ENCODE data around the gene TTLL6.

Gene TTLL6

DNA sequence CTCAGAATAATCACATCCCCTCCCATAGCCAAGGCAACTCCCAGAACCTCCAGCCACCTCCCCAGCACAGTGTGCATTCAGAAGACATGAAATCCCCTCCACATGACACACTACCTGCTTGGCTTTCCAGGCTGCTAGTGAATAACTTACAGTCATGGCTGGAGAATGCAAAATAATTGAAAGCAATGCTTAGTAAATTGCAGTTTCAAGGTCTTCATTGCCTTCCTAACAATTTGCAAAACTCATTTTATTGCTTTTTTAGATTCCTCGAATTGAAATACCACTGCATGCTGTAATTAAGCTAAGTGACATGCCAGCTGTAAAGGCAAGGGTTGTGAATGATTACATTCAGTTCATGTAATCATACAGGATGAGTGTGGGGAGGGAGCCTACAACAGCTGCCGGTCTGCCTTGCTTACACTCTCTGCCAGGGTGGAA lies 59.5 kb downstream of the TTLL6 start:
- no peak for DNase-seq

DNA sequence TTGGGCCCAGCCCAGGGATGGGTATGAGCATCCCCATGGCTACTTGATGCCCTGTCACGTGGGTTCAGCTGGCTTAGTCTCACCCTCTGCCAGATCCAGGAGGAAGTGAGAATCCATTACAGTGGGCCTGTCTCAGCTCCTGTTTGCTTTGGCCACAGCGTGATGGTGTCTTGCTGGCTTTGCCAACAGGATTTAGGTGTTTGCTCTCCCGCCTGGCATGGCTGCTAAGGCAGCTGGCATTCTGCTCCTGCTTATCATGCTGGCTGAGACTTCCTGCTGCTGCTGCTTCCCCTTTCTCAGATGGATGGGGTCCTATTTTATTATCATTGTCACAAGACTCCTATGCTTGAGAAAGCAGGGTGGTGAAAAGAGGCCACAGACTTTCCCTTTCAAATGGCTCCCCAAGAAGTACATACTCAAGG lies 60.2 kb downstream of the TTLL6 start:
- no peak for DNase-seq

GRCh38 chr17:48755356-48755755 lies 61.7 kb downstream of the TTLL6 start:
- DNase-seq: no peak

- no peak for DNase-seq
Observed at GRCh38 chr17:48754500-48755261, 62.3 kb downstream of the TTLL6 start.

- no peak for DNase-seq
Observed at GRCh38 chr17:48753794-48754499, 63.1 kb downstream of the TTLL6 start.

GRCh38 chr17:48752399-48753288 lies 64.4 kb downstream of the TTLL6 start:
- no peak for DNase-seq

GRCh38 chr17:48751733-48752398 lies 65.2 kb downstream of the TTLL6 start:
- no peak for DNase-seq

DNA sequence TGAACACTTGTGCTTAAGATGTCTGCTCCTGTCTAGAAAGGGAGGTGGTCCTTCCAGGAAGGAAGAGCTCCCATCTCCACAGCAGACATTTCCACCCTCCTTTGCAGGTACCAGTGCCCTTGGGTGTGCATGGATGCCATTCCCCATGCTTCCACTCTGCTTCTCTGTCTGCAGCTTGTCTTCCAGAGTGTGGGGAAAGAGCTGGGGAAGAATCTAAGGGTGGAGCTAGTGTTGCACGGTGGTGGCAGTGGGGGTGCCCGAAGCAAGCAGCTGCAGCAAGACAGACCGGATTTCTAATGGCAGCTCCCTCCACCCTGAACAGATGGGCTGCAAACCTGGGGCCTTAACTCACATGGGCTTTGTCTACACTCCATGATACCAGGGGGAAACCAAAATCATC lies 65.9 kb downstream of the TTLL6 start:
- no peak for DNase-seq

DNA sequence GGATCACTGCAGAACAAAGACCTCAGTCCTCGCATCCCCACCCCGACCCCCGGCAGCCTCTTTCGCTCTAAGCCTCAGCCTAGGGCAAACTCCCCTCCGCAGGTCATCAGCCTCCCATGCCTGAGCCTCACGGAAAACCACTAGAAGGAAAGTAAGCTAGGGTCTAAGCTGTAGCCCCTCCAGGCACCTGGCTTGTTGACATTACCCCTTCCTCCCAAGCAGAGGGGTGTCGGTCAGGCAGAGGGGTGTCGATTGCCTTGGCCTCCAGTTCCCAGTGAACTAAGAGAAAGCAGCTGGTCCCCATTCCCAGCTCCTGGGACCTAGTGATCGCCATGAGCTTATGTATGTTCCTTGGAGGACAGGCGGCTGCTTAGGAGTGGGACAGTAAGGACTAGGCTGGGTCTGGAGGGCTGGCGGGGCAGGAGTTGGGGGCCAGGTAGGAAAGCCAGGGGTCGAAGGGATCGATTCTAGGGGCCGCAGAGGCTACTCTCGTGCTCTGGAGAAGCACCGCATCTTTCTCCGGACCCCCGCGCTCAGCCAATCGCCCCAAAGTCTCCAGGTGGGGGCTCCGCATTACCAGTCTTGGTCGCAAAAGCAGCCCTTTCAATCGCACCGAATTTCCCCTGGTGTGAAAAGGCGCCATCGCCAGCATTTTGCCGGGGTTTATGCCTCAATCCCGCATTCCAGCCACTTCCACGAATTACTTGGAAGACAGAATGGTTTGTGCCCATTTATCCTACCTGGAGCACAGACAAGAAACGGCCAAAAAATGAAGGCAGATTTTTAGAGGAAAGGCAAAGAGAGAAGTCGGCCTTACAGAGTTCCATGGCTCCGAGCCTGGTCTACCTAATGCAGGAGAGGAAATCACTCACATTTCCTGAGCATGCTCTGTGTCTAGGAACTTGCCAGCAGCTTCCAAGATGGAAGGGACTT lies 67.1 kb downstream of the TTLL6 start:
- DNase-seq: no peak

DNA sequence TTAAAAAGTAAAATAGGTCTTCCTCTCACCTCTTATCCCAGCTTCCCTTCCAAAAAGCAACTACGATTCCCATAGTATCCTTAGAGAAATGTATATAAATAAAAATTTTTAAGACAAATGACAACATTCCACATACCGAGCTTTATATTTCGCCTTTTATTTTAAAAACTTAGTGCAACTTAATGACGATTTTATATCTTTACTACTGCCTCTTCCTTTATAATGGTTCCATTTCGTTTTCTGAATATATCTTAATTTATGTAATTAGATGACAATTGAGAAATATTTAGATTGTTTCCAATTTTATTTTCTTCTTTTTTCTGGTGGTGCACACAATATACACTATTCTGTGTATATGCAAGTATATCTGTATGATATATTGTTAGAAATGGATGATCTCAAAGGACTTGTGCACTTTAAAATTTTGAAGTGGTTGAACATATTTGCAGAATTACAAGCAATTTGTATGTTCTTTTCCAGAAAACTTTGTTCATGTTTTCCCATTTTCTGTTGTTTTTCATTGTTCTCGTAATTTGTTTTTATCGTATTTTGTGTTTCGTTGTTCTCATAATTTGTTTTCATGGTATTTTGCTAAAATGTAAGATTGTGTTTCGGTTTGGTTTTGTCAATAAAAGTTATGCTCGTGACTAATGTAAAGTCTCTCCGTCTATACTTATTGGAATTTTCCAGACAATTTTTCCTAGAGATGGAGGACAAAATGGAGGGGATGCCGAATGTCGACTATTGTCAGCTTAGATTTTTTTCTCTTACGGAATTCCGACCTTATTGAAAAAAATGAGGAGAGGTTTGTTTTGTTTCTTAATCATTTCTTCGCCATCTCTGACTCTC lies 68.1 kb downstream of the TTLL6 start:
- DNase-seq: no peak

DNA sequence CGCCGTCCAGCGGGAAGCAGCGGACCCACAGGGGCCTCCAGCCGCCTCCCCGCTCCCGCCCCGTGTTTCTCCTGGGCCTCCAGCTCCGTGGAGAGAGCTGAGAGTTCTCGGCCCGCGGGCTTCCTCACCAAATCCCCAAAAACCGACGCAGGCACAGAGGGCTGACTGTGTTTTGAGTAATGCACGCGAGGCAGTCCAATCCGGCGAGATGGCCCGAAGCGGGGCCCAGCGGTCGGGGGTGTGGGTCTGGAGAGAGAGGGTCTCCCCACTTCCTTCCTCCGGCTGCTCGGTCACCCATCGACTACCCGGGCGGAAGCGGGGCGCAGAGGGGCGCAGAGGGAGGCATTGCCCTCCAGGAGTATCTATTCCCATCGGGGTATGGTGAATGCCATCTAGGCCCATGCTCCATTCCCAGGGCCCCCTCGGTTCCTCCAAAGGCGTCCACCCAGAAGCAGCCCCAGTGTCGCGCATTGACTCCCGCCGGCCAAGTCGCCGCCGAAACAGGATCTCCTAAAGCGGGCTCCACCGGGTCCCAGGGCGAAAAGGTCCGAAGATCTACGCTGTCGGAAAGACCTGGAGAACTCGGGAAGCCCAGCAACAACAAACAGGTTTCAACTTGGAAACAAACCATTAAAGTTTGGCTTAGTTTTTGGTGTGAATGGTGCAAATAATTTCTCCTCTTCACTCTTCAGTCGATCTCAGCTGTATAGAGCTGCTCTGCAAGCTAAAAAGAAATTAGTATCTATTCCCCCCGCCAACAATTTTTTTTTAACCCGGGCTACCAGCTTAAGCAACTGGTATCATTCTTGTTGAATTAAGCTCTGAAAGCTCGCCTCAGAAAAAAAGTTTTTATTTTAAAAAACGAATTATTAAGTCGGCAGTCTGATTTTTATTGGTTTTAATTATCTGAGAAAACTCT lies 69.3 kb downstream of the TTLL6 start:
- no peak for DNase-seq

GRCh38 chr17:48746916-48747444 lies 70.0 kb downstream of the TTLL6 start:
- no peak for DNase-seq

DNA sequence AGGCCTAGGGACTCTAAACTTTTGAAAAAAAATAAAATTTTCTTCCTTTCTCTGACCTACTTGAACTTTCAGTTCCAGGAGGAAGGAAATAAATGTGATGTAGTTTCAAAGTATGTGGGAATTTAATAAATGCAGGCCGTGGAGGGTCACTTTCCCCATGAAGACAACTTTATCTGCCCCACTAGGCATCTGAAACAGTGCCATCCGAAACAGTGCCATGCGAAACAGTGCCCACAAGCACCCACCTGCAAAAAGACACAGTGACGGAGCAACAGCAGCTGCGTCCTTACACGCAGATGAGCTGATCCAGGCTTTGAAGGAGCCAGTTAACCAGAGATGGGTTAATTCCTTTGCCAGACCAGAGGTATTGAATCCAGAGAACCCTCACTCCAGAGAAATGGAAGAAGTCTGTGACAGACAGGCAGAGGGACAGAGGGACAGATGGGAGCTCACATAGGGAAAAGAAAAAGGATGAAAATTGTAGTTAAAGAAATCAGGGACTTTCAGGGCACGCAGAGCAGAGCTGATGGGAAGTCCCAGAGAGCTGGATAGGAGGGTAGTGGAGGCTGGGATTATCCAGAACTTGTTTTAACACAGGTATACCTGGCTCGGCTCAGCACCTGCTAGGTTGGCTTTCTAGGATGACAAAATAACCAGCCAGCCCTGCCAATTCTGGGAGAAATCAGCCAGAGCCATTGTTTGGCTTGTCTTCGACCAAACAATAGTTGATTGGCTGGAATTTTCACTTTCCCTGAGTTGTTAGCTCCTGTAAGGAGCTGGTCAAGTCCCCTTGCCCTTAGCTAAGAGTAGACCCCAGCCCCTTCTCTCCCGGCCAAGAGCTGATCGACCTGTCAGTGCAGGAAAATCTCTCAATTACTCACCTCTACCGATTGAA lies 71.4 kb downstream of the TTLL6 start:
- DNase-seq: no peak

GRCh38 chr17:48740537-48740936 lies 76.5 kb downstream of the TTLL6 start:
- DNase-seq: no peak

DNA sequence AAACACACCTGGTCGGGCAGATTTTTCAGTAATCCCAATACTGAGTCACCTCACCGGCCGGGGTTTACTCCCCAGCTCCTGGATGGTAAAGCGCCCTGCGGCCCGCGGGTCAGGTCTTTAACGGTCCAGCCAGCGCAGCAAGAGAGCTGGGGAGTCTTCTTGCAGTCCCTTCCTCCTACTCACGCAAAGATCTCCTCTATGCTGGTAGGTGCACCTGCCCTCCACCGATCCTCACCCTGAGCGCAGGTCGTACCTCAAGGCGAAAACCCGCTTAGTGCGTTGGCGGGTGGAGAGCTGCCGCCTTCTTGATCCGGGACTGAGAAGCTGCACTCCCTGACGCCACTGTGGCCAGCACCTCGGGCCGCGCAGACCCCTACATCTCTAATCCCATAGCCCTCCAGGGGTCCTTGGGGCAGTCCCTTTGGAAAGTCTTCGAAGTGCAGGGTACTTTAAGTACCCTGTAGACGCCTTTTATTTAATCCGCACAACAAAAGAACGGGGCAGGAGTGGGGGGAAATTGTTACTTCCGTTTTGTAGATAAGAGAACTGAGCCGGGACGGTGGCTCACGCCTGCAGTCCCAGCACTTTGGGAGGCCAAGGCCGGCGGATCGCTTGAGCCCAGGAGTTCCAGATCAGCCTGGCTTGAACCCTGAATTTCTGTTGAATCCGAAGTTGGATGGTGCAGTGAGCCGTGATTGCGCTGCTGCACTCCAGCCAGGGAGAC lies 78.1 kb downstream of the TTLL6 start:
- DNase-seq: no peak

- DNase-seq: no peak
Observed at GRCh38 chr17:48738424-48738802, 78.6 kb downstream of the TTLL6 start.

DNA sequence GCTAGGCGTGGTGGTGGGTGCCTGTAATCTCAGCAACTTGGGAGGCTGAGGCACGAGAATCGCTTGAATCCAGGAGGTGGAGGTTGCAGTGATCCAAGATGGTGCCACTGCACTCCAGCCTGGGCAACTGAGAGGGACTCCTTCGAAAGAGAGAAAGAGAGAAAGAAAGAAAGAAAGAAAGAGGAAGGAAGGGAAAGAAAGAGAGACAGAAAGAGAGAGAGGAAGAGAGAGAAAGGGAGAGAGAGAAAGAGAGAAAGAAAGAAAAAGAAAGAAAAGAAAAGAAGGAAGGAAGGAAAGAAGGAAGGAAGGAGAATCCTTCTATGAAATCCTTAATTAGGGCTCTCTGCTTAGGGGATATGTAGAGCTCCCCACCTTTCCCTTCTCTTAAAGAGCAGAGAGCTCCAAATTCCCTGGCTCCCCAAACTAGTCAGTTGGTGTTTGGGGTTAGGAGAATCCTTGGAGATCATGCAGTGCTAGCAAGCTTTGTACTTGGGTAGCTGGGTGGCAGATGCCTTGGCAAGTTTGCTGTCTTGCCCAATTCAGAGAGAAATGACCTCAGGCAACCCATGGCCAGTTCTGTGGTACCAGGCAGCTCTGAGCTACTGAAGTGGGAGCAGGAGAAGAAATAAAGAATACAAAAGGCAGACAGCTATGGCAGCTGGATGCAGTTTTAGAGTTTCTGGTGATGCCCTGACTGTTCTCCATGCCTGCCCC lies 79.5 kb downstream of the TTLL6 start:
- no peak for DNase-seq
